Ovary (tissue), 3 donors: ENCODE results near the gene SLC13A5.

ENCODE experiments used
- POLR2A ChIP-seq: fragments of 450-650 bp; IDR thresholded peaks from one replicate; pipeline ENCODE4 v1.6.1; 2017; ENCODE audit warnings: antibody characterized with exemption, mild to moderate bottlenecking, moderate library complexity
- TF ChIP-seq, protein P1 (sequence below), 3 donors: fragments of 450-650 bp in 2 of 3; fragments of 200-600 bp in 1 of 3; IDR thresholded peaks; one replicate each; pipeline versions ENCODE4 v1.5.1 to v1.8.0; 2016 to 2022; ENCODE audit warnings: antibody characterized with exemption in 3 of 3, mild to moderate bottlenecking in 1 of 3
- donor health status: DM: no; HTN: no; CAD: no.

DNA sequence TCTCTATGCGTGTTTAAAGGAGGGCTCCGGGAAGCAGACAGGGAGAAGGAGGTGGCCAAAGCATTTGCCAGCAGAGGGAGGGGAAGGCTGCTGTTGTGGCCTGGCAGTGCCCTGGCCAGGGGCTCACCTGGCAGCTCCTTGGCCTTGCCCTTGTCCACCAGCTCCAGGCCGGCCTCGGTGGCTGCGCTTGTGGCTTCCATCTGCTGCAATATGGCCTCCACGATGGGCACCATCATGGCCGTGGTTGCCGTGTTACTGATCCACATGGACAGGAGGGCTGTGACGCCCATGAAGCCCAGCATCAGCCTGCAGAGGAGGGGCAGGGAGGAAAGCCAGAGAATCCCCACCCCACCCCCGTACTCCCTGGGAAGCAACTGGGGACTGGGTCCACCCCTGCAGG lies 9.4 kb downstream of the SLC13A5 start:
- TF ChIP-seq POLR2A = no peak
- TF ChIP-seq, protein P1, sequence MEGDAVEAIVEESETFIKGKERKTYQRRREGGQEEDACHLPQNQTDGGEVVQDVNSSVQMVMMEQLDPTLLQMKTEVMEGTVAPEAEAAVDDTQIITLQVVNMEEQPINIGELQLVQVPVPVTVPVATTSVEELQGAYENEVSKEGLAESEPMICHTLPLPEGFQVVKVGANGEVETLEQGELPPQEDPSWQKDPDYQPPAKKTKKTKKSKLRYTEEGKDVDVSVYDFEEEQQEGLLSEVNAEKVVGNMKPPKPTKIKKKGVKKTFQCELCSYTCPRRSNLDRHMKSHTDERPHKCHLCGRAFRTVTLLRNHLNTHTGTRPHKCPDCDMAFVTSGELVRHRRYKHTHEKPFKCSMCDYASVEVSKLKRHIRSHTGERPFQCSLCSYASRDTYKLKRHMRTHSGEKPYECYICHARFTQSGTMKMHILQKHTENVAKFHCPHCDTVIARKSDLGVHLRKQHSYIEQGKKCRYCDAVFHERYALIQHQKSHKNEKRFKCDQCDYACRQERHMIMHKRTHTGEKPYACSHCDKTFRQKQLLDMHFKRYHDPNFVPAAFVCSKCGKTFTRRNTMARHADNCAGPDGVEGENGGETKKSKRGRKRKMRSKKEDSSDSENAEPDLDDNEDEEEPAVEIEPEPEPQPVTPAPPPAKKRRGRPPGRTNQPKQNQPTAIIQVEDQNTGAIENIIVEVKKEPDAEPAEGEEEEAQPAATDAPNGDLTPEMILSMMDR (IDR thresholded peaks at IDR 0.05) = no peak
